ENCODE measurements around the gene TTC7B.

TTC7B gene

GRCh38 chr14:90521084-90521929, 294.9 kb downstream of the TTC7B start:
- TF ChIP-seq EP300 (IDR thresholded peaks at IDR 0.05; ENCODE audit: borderline replicate concordance) (peak; percentile 94), USF1 (IDR thresholded peaks at IDR 0.05) (0 out of 2 replicates have a peak, but pooled peaks have one; percentile 40), CEBPB (IDR thresholded peaks at IDR 0.05) (no peak), ZBTB7A (IDR thresholded peaks at IDR 0.05; ENCODE audit: low read depth) (peak; percentile 12; the same call in 1 of the 2 replicates), CREB1 (IDR thresholded peaks at IDR 0.05; ENCODE audit: low read depth) (no peak), NFIC (IDR thresholded peaks at IDR 0.05) (peak; percentile 99), FOXM1 (IDR thresholded peaks at IDR 0.05; ENCODE audit: borderline replicate concordance, low read depth) (peak; percentile 70), RAD21 (IDR thresholded peaks at IDR 0.05; ENCODE audit: low read depth) (no peak), REST (IDR thresholded peaks at IDR 0.05; ENCODE audit: low read depth) (no peak), TCF12 (IDR thresholded peaks at IDR 0.05; ENCODE audit: low read depth) (peak; percentile 92), TEAD4 (IDR thresholded peaks at IDR 0.05) (peak; percentile 54)
- TF ChIP-seq, protein P1, sequence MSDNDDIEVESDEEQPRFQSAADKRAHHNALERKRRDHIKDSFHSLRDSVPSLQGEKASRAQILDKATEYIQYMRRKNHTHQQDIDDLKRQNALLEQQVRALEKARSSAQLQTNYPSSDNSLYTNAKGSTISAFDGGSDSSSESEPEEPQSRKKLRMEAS (IDR thresholded peaks at IDR 0.05), result peak; percentile 52

- TF ChIP-seq RAD21 (IDR thresholded peaks at IDR 0.05; ENCODE audit: low read depth) (no peak), REST (IDR thresholded peaks at IDR 0.05; ENCODE audit: low read depth) (no peak), EP300 (IDR thresholded peaks at IDR 0.05; ENCODE audit: borderline replicate concordance) (no peak), ZBTB7A (IDR thresholded peaks at IDR 0.05; ENCODE audit: low read depth) (no peak), YY1 (IDR thresholded peaks at IDR 0.05; ENCODE audit: low read depth) (no peak), TCF12 (IDR thresholded peaks at IDR 0.05; ENCODE audit: low read depth) (no peak), USF1 (IDR thresholded peaks at IDR 0.05) (no peak), FOXM1 (IDR thresholded peaks at IDR 0.05; ENCODE audit: borderline replicate concordance, low read depth) (no peak), TAF1 (IDR thresholded peaks at IDR 0.05; ENCODE audit: low read depth) (no peak), TEAD4 (IDR thresholded peaks at IDR 0.05) (no peak), EGR1 (IDR thresholded peaks at IDR 0.05) (no peak), NFIC (IDR thresholded peaks at IDR 0.05) (no peak), CREB1 (IDR thresholded peaks at IDR 0.05; ENCODE audit: low read depth) (no peak), CEBPB (IDR thresholded peaks at IDR 0.05) (no peak)
- TF ChIP-seq, protein P1 (IDR thresholded peaks at IDR 0.05), result no peak
Observed at GRCh38 chr14:90520326-90520725, 295.9 kb downstream of the TTC7B start.

DNA sequence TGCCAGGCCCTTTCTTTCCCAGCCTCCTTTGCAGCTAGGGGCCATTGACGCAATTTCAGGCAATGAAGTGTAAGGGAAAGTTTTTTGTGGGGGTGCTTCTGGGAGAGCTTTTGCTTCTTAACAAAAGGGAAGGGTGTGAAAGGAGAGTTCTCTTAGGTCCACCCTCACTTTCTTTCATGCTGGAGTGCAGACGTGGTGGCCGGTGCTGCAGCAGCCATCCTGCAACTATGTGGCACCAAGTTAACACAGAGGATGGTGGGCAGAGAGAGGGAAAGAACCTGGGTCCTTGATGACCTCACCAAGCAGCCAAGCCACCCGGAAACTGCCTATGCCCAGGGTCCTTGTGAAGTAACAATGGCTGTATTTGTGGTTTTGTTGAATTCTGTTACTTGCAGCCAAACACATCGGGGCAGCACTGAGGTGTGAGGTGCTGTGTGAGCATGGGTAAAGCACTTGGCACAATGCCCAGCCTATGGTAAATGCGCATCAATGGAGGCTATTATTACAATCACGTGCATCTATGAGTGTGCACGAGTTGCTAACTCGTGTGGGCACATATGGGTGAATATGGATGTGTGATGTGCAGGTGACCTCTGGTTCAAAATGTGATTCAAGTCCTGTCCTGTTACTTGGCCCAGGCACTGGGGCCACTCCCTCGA, 296.8 kb downstream of the TTC7B start:
- TF ChIP-seq, protein P1 (IDR thresholded peaks at IDR 0.05), result peak; percentile 51
- no peak for TF ChIP-seq CREB1 (IDR thresholded peaks at IDR 0.05; ENCODE audit: low read depth)
- peak; percentile 61 for TF ChIP-seq NFIC (IDR thresholded peaks at IDR 0.05)
- no peak for TF ChIP-seq TEAD4 (IDR thresholded peaks at IDR 0.05)

DNA sequence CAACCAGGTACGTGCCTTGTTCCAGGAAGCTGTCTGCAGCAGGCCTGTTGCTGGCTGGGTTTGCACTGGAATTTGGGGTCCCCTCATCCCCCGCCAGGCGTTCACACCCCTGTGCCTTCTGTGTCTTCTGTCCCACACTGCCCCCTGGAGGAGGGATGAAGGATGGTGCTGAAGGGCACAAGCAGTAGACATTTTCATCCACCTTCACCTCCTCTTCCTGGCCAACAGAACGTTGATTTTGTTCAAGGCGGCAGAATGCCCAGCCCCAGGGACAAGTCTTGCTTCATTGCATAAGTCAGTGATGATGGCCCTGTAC, 297.3 kb downstream of the TTC7B start:
- TF ChIP-seq REST (IDR thresholded peaks at IDR 0.05; ENCODE audit: low read depth), result no peak
- no peak for TF ChIP-seq TEAD4 (IDR thresholded peaks at IDR 0.05)
- TF ChIP-seq RAD21 (IDR thresholded peaks at IDR 0.05; ENCODE audit: low read depth), result peak; percentile 93
- no peak for TF ChIP-seq EGR1 (IDR thresholded peaks at IDR 0.05)
- 0 out of 2 replicates have a peak, but pooled peaks have one; percentile 46 for TF ChIP-seq YY1 (IDR thresholded peaks at IDR 0.05; ENCODE audit: low read depth)
